Osteocyte (in vitro differentiated cells): Measurements from ENCODE around the gene BIRC7. TPM values are rescaled to one million over a fixed set of nuclear protein-coding genes. Genes with fewer than 3 reads are reported as not detected.

ENCODE experiments used
- DNase-seq: peaks from one replicate; pipeline ENCODE4 v3.0.0; 2021; ENCODE audit warnings: mixed read lengths; ENCODE audit not compliant: unreplicated experiment; ENCODE audit errors: extremely low spot score
- H3K27ac Mint-ChIP-seq: one replicate; pipeline ENCODE4 v1.8.0; 2021; ENCODE audit warnings: mild to moderate bottlenecking, mixed read lengths; ENCODE audit not compliant: unreplicated experiment
- H3K27me3 Mint-ChIP-seq: one replicate; pipeline ENCODE4 v1.8.0; 2021; ENCODE audit warnings: mixed read lengths; ENCODE audit not compliant: unreplicated experiment
- H3K36me3 Mint-ChIP-seq: one replicate; pipeline ENCODE4 v1.8.0; 2021; ENCODE audit warnings: mixed read lengths; ENCODE audit not compliant: unreplicated experiment
- H3K4me1 Mint-ChIP-seq: one replicate; pipeline ENCODE4 v1.8.0; 2021; ENCODE audit warnings: mixed read lengths; ENCODE audit not compliant: unreplicated experiment
- H3K4me3 Mint-ChIP-seq: one replicate; pipeline ENCODE4 v1.8.0; 2021; ENCODE audit warnings: mild to moderate bottlenecking, moderate library complexity, mixed read lengths; ENCODE audit not compliant: unreplicated experiment
- H3K9me3 Mint-ChIP-seq: one replicate; pipeline ENCODE4 v1.8.0; 2021; ENCODE audit warnings: mixed read lengths; ENCODE audit not compliant: unreplicated experiment
- CTCF ChIP-seq: fragments of 200-600 bp; sonication (generic); IDR thresholded peaks from 2 replicates; pipeline ENCODE4 v1.5.0; 2021; ENCODE audit warnings: antibody characterized with exemption, mild to moderate bottlenecking, moderate library complexity
- total RNA-seq: library from RNA; stranded (reverse); gene quantifications from 2 replicates; pipeline ENCODE4 v1.2.1, GENCODE V29; 2021

BIRC7 gene
- total RNA-seq, 1 donor from 2014 or later, result not detected

- no peaks in the 10 kb centered on the region for H3K4me1 Mint-ChIP-seq
- TF ChIP-seq CTCF, result no peak
- peaks cover 15% of the 10 kb centered on the region for H3K36me3 Mint-ChIP-seq
- H3K9me3 Mint-ChIP-seq, result no peaks in the 10 kb centered on the region
- H3K4me3 Mint-ChIP-seq, result no peak overlapping the region
- H3K27me3 Mint-ChIP-seq, result no peaks in the 10 kb centered on the region
- no peak for DNase-seq
- H3K27ac Mint-ChIP-seq, result no peak overlapping the region
Observed at GRCh38 chr20:63191400-63191799, 44.3 kb upstream of the BIRC7 start.

GRCh38 chr20:63192721-63193120 lies 43.0 kb upstream of the BIRC7 start:
- peaks cover 19% of the 10 kb centered on the region for H3K36me3 Mint-ChIP-seq
- DNase-seq, result no peak
- no peak for TF ChIP-seq CTCF
- H3K4me1 Mint-ChIP-seq, result peaks cover 7% of the 10 kb centered on the region
- H3K9me3 Mint-ChIP-seq, result no peaks in the 10 kb centered on the region
- H3K27me3 Mint-ChIP-seq, result no peaks in the 10 kb centered on the region
- no peak overlapping the region for H3K27ac Mint-ChIP-seq
- no peak overlapping the region for H3K4me3 Mint-ChIP-seq

- DNase-seq, result no peak
- Mint-ChIP-seq H3K36me3 (peaks cover 22% of the 10 kb centered on the region), H3K4me1 (peaks cover 12% of the 10 kb centered on the region), H3K27me3 (no peaks in the 10 kb centered on the region), H3K4me3 (no peak overlapping the region), H3K9me3 (no peaks in the 10 kb centered on the region), H3K27ac (no peak overlapping the region)
- TF ChIP-seq CTCF, result no peak
Observed at GRCh38 chr20:63194007-63194796, 41.5 kb upstream of the BIRC7 start.

GRCh38 chr20:63194797-63195173 lies 40.9 kb upstream of the BIRC7 start:
- H3K9me3 Mint-ChIP-seq, result no peaks in the 10 kb centered on the region
- H3K27ac Mint-ChIP-seq, result no peak overlapping the region
- DNase-seq, result no peak
- H3K27me3 Mint-ChIP-seq, result no peaks in the 10 kb centered on the region
- H3K36me3 Mint-ChIP-seq, result peaks cover 22% of the 10 kb centered on the region
- no peak overlapping the region for H3K4me3 Mint-ChIP-seq
- TF ChIP-seq CTCF, result no peak
- peaks cover 12% of the 10 kb centered on the region for H3K4me1 Mint-ChIP-seq

- no peak overlapping the region for H3K4me3 Mint-ChIP-seq
- no peaks in the 10 kb centered on the region for H3K27me3 Mint-ChIP-seq
- H3K9me3 Mint-ChIP-seq, result no peaks in the 10 kb centered on the region
- H3K36me3 Mint-ChIP-seq, result peaks cover 29% of the 10 kb centered on the region
- no peak for DNase-seq
- TF ChIP-seq CTCF, result no peak
- no peak overlapping the region for H3K27ac Mint-ChIP-seq
- peaks cover 12% of the 10 kb centered on the region for H3K4me1 Mint-ChIP-seq
Observed at GRCh38 chr20:63196768-63197470, 38.8 kb upstream of the BIRC7 start.
